ENCODE results near the gene ORC3.
A peak's percentile ranks its signal among the peaks of the same experiment; 100 is the strongest.
"Not testable (repeated sequence)": the region's sequence is repeated elsewhere in the genome, so short reads cannot be mapped to it uniquely, and the experiment has no call there.

The ORC3 gene

DNA sequence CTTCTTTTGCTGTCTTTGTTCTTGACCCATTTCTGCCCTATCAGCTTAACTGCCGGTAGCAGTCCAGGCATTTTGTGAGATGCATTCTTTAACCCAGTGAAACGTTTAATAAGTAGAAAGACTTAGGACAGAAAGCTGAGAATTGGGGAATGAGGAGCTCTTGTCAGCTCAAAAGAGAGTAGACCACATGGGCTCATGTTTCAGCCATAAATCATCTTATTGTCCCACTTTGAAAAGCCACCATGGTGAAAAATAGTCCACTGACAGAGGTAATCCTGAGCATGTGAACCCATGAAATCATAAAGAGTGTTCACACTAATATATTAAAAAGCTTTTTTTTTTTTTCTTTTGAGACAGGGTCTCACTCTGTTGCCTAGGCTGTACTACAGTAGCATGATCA lies 16.3 kb downstream of the ORC3 start:
- DNase-seq, result no peak

DNA sequence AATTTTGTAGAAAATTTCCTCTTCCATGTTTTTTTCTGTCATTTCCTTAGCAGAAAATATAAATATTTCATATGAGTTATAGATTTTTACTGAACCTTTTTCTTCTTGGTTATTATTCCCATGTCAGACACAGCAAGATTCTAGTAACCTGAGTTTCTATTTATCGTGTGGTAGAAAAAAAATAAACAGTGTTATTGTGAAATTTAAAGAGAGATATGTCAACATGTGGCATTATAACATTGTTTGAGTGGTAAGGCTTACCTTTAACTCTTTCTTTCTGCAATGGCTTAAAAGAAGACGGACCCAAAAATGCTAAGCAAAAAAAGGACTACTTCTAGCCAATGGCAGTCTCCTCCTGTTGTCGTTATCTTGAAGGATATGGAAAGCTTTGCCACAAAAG lies 18.9 kb downstream of the ORC3 start:
- DNase-seq, result no peak

DNA sequence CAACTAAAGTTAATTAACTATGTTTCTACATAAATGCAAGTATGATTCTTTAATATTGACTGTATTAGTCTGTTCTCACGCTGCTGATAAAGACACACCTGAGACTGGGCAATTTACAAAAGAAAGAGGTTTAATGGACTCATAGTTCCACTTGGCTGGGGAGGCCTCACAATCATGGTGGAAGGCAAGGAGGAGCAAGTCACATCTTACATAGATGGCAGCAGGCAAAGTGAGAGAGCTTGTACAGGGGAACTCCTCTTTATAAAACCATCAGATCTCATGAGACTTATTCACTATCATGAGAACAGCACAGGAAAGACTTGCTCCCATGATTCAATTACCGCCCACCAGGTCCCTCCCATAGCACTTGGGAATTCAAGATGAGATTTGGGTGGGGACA lies 23.1 kb downstream of the ORC3 start:
- DNase-seq, result not testable (repeated sequence)

DNA sequence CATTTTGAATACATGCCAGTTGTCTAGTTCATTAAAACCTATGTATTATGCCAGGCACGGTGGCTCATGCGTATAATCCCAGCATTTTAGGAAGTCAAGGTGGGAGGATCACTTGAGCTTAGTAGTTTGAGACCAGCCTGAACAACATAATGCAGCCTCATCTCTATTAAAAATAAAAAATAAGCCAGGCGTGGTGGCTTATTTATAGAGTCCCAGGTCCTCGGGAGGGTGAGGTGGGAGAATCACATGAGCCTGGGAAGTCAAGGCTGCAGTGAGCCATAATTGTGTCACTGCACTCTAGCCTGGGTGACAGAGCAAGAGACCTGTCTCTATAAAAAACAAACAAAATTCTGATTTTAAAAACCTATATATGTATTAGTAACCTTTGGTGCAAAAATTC lies 27.5 kb downstream of the ORC3 start:
- no peak for DNase-seq

DNA sequence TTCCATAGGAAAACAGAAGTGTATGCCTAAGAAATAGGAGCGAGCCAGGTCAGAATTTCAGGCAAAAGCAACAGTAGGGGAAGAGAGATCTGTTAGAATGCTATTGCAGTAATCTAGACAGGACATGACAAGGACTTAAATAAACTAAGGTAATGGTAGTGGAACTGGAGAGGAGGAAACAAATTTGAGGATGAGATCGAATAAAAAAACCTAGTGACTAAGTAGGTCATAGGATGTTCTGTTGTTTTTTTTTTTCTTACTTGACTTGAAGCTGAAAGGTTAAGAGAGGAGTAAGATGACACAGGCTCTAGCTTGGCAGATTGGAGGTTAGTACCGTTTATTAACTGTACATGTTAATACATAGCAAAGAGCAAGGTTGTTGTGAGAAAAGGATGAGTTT lies 28.6 kb downstream of the ORC3 start:
- no peak for DNase-seq

DNA sequence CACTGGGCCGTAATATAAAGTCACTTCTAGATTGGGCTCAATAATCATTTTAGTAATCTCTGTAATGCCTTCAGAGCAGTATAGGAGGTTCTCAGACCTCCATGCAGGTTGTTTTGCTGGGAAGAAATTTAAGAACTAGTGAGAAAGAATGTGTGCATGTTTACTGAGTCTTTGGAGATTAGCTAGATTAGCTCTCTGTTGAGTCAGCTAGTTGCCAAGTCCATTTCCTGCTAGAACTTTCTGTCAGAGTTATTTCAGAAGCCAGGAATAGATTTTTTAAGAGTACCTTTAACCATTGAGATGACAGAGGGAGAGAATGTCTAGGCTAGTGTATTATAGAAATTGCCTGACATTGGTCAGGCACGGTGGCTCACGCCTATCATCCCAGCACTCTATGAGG lies 33.3 kb downstream of the ORC3 start:
- DNase-seq, result no peak

DNA sequence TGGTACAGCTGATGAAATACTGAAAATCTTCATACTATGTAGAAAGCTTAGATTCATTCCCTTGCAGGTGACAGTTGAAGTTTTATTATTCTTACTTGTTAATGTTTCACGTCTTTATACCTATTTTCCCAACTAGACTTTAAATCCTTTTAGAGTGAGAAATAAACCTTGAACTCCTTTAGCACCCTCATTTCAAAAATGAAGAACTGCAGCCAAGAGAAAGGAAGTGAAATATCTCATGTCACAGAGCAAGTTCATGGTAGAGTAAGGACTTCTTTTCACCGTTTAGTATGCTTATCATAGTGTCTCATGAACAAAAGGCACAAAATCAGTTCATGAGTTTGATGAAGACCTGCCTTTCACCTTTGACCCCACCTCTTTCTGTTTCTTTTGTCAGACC lies 38.5 kb downstream of the ORC3 start:
- DNase-seq, result no peak

DNA sequence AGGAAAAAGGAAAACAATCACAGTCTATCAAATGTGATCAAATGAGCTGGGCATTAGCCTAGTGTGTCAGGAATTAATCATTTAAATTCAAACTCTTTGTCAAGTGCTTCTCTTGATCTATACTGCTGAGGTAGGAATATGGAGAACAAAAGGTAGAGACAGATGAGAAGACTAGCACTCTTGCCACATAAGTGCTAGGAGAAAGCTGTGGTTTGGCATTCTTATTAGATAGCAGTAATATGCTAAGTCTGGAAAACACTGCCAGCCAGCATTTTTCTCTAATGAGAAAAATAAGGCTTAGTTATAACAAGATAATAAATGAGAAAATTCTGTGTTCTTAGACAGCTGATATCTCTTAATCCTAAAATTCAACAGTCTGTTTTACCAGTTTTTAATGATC lies 38.9 kb downstream of the ORC3 start:
- no peak for DNase-seq

DNA sequence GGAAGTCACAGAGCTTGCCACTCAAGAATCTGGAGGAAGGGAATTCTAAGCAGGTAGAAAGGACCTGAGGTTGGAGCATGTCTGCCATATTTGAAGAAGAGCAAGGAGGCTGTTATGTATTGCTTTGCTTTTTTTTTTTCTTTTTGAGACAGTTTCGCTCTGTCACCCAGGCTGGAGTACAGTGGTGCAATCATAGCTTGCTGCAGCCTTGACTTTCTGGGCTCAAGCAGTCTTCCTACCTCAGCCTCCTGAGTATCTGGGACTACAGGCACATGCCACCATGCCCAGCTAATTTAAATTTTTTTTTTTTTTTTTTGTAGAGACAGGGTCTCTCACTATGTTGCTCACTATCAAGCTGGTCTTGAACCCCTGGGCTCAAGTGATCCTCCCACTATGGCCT lies 40.8 kb downstream of the ORC3 start:
- DNase-seq, result no peak

DNA sequence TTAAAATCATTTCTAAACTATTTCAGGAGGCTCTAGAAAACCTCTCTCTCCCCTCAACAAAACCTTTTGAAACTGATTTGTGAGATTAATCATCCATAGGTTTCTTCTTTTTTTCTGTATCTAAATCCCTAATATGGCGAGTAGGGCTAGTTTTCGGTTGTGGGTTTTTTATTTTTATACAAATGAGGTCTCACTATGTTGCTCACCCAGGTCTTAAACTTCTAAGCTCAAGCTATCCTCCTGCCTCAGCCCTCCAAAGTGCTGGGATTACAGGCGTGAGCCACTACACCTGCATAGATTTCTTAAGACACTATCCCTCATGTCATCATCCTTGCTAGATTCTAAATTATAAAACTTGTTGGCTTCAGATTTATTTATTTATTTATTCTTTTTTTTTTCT lies 43.9 kb downstream of the ORC3 start:
- DNase-seq, result no peak

DNA sequence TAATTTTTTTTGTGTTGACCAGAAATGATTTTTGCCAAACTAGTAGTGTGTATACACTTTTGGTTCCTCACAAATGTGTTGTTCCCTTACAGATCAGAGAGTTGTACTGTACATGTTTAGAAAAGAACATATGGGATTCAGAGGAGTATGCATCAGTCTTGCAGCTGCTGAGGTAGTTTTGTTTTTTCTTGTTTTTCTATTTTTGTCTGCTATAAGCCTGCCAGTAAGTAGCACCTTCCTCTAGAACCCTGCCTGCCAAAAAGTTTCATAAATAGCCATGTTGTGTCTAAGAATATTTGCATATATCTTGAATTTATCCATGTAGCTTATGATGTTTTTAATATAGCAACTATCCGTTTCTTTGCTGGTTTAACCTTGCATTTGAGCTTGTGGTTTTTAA lies 46.4 kb downstream of the ORC3 start:
- DNase-seq, result no peak

DNA sequence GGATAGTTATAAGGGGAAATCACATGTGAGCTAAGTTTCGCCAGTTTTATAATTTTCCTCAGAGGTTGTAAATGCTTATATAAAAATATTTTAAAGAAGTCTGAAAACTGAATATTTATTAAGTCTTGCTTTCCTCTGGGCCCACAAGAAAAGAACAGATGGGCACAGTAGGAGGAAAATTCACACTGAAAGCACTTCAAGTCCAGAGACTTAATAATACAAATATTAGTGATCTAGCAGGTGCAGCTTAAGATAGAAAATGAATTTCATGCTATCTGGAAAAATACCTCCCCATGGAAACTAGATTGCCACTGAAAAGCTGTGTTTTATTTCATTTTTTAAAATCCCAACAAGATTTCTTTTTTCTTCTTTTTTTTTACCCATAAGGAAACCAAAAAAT lies 47.2 kb downstream of the ORC3 start:
- DNase-seq, result no peak

DNA sequence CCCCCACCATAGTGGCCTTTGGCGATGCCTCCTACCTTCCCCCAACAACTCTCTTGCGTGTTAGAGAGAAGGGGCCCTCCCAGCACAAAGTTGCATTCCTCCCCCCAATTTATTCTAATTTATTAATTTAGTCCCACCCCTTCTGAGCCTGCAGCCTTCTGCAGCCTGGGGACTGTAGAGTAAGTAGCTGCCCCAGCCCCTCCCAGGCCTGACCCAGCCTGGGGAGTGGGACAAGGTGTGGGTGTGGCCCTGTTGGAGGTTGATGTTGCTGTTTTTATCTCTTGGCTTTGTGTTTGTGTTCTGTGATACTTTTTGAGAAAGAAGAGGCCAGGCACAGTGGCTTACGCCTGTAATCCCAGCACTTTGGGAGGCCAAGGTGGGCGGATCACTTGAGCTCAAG lies 49.4 kb downstream of the ORC3 start:
- DNase-seq, result no peak

DNA sequence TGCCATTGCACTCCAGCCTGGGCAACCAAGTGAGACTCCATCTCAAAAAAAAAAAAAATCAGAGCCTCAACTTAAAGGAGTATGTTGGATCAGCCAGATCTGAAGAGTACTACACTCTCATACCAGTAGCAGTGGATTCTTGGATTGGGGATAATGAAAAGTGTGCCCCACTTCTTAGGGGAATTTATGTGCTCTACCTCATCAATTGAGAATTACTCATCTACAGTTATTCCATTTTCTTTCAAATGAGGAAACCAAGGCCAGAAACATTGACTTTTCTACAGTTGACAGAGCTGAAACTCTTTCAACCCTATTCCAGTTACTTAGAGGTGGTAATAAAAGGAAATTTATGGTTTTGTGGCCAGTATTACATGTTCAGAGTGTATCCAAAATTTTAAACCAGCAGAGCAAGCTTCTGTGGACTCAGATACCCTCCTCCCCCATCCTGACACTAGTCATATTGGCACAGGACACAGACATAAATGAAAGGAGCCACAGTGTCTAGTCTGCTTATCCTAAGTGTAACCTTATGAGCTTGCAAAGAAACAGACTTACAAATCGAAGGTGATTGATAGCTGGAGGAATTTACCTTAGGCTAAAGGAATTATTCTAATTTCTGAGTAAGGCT lies 51.2 kb downstream of the ORC3 start:
- DNase-seq, result no peak

DNA sequence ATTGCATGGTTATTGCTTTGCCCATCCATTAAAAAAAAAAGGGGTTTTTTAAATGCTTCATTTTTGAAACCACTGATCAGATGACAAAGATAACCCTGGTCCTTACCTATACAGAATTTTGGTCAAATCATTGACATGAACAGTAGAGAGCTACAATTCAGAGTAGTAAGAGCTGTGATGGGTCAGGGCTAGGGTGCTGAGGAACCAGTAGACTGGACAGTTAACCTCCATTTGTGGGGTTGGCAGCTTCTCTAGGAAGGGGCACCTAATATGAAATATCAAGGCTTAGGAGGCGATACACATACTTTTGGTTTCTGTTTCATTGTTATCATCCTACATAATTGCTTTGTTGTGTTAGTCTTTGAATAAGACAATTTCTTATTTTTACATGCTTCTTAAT lies 55.1 kb downstream of the ORC3 start:
- peak; percentile 41 for DNase-seq

DNA sequence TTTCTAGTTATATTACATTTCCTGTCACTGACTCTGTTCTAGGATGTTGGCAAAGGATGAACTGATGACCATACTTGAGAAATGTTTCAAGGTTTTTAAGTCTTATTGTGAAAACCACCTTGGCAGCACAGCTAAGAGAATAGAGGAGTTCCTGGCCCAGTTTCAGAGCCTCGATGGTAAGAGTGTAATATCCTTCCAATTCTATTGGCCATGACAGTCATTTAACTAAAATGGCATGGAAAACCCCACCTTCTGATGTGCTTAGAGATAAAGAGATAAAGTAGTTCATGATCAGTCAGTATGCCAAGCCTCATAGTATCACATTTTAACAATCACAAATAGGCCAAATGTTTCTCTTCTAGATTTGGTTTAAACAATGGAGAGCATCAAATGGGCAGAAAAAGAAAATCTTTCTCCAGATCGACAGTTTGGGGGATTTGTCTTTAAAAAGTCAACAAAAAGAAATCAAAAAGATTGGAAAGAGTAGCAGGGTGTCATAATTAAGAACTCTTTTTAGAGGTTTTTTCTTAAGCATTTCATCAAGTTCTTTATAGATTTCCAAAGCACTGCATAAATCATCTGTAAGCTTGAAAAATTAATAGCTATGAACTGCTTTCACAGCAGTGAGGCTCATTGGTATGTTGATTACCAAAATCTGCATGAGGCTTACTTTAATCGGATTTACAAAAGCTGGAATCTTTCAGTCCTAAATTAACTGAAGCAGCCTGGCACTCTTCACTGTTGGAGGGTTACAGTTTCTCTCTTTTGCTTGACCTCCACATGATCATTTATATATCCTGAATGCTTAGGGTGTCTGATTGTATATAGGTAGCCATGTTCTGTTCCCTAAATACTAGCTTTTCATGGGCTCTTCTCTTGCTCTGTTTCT lies 63.4 kb downstream of the ORC3 start:
- no peak for DNase-seq

DNA sequence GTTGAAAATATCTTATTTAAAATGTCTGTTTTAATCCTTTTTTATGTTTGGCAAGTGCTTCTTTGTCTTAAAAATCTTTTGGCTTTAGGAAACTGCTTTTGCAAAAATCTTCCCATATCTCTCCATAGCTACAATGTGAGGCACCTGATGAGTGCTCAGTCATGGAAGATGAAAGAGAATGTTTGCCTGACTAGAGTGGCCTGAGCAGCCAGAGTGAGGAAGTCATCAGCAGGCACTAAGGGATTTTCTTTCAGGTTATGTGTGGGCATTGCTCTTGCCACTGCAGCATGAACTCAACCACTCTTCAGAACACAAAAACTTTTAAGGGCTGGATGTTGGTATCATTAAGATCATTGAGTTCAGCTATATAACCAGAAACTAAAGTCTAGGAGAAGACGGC lies 64.2 kb downstream of the ORC3 start:
- no peak for DNase-seq

DNA sequence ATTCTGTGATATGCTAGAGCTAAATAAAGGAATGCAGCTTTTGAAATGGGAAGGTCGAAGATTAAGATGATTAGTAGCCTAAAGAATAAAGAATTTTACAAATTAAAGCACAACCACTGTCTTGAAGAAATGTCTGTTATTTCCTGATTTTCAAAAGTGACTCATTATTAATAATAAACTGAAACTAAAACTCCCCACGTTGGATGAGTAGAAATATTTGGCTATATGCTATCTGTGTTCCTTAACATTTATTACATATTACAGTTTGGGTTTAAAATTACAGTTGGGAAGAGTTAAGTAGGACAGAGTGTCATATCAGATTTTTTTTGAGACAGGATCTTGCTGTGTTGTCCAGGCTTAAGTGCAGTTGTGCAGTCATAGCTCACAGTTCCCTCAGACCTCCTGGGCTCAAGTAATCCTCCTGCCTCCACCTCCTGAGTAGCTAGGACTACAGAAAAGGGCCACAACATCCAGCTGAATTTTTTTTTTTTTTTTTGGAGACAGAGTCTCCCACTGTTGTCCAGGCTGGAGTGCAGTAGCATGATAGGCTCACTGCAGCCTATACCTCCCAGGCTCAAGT lies 65.0 kb downstream of the ORC3 start:
- no peak for DNase-seq

DNA sequence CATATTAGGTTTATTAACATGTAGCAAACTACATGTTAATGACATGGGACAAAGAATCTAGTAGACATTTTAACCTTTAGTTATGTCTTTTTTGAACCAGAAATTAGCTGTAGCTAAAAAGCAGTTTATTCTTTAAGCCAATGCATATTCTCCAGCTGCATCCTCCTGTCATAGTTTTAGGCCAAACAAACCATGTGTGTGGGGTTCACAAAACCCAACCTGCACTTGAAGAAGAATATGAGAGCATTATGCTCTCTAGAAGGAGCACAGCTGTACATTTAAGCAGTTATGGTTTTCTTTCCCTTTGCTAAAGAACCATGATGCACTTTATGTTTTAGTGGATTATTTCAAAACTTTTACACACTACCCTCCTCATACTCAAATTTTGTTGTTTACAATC lies 65.9 kb downstream of the ORC3 start:
- no peak for DNase-seq

DNA sequence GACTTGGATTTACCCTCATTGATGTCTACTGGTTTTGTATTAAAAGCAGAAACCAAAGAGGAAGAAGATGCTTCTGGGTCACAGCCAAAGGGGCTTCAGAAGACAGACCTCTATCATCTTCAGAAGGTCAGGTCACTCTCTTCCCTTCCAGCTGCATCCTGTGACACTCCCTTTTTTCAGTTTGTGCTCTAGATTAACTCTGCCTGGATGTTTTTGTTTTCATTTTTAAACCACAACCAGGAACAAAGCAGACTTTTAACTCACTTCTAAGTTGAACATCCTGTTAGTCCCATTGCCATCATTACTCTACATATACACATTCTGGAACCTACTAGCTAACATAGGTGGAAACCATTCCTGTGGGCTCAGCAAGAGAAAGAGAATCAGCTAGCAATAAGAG lies 66.9 kb downstream of the ORC3 start:
- DNase-seq, result no peak

DNA sequence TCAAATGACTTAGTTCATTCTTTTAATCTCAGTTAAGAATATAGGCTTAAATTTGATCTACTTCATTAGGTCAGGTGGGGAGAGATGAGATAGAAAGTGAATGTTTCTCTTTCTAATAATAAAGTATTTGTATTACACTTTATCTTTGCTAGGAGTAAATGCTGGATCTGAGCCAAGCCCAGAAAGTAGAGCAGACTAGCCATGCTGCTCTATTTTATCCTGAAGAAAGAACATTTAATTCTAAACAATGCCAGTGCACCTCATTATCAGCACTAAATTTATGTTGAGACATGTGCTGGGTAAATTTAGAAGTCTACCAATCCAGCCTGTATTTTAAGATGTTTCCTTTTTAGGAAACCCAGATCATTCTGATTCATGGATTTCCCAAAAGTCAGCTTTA lies 68.6 kb downstream of the ORC3 start:
- no peak for DNase-seq

DNA sequence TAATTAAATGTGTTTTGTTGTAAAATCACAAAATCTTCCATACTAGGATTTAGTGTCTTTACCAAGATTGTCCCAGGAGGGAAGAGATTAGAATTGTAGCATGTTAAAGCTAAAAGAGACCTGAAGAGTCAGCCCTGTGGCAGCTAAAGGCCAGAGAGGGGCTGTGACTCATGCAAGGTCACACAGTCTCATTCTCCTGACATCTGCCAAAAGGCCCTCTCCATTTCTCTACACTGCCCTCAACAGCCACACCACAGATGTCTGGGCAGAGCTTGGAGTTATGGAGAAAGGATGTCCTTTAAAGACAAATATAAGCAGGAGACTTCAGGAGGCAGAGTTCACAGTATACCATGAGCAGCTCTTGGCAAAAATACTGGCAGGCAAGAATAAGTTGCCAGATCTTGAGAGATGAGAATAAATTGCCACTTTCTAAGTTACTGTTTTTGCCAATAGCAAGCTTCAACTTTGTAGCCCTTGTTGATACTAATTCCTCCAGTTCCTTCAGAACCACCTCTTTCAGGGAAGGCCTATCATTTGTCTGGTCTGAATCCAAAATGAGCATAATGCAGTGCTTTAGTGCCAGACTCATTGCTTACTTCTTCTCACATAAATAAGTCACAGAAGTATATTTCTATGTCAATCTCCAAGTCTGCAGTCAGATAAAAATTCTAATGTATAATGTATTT lies 70.4 kb downstream of the ORC3 start:
- no peak for DNase-seq

DNA sequence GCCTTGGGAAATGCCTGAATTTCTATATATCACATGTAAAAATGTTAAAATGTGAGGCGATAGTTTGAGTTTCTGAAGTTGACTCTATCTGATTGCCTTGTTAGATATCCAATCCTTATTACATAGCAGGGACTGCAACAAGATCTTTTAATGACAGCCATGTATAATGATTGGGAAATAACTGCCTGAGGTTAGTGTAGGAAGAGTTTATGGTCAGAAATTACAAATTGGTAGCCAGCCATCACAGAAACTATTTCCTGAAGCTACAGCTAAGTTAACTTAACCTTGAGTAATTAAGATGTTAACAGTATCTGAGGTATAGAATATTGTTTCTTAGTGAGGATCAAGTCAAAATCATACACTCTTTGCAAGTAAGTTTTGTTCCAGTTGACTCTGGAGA lies 71.1 kb downstream of the ORC3 start:
- DNase-seq, result no peak

DNA sequence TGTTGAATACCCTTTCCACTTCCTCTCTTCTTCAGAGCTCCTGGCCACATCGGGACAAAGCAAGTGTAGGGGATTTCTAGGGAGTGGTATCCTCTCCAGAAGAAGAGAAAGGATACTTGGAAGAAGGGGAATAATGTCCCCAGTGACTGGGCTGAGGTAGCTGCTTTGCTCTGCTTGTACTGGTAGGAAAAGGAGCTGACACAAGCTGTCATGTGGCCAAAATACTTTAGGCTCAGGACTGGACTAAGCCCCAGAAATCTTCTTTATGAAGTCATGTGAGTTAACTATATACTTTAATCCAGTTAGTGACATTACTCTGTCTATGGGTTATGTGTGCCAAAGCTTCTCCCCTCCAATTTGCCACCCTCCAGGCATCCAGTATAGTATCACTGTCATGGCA lies 71.6 kb downstream of the ORC3 start:
- no peak for DNase-seq

Measured in NCI-H2029 treated with DMSO at 0.1 percent for 48 hours (cell line).